IPS-18a (cell line): ENCODE data around the gene CD3G.
A peak's percentile ranks its signal among the peaks of the same experiment; 100 is the strongest.
"Not testable (repeated sequence)": the region's sequence is repeated elsewhere in the genome, so short reads cannot be mapped to it uniquely, and the experiment has no call there.

Source experiments
- H3K27ac ChIP-seq: one replicate; pipeline ENCODE4 v1.5.1; 2013; ENCODE audit warnings: low read length
- H3K27me3 ChIP-seq: one replicate; pipeline ENCODE4 v1.6.1; 2013; ENCODE audit warnings: mild to moderate bottlenecking, low read length; ENCODE audit not compliant: control insufficient read depth, insufficient read depth
- H3K36me3 ChIP-seq: one replicate; pipeline ENCODE4 v1.6.1; 2013; ENCODE audit warnings: low read depth, low read length; ENCODE audit not compliant: control insufficient read depth
- H3K4me1 ChIP-seq: one replicate; pipeline ENCODE4 v1.6.1; 2013; ENCODE audit warnings: low read depth, low read length; ENCODE audit not compliant: control insufficient read depth
- H3K4me3 ChIP-seq: one replicate; pipeline ENCODE4 v1.5.1; 2013; ENCODE audit warnings: low read length
- H3K9ac ChIP-seq: one replicate; pipeline ENCODE4 v1.6.1; 2013; ENCODE audit warnings: mild to moderate bottlenecking, low read length, moderate library complexity
- H3K9me3 ChIP-seq: one replicate; pipeline ENCODE4 v1.6.1; 2013; ENCODE audit warnings: low read depth, low read length; ENCODE audit not compliant: control insufficient read depth

CD3G gene

DNA sequence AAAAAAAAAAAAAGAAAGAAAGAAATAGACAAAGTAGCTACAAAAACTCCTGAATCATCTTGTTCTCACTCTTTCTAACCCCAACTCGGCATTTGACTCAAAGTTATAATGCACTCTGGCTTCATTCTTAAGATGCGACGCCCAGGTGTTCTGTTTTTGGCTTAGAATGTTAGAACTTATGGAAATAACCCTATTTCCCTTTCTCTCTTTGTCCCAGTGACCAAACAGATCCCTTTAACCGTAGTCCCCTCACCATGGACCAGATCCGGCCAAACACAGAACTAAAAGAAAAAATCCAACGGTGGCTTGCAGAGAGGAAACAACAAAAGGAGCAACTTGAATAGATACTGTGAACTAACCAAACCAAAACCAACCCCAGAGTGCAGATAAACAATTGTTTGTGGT lies 52.0 kb downstream of the CD3G start:
- H3K27me3 ChIP-seq = no peaks in the 10 kb centered on the region
- no peak overlapping the region for H3K27ac ChIP-seq
- H3K4me3 ChIP-seq = no peak overlapping the region
- peaks cover 39% of the 10 kb centered on the region for H3K36me3 ChIP-seq
- no peaks in the 10 kb centered on the region for H3K9me3 ChIP-seq
- no peaks in the 10 kb centered on the region for H3K4me1 ChIP-seq
- no peak overlapping the region for H3K9ac ChIP-seq

DNA sequence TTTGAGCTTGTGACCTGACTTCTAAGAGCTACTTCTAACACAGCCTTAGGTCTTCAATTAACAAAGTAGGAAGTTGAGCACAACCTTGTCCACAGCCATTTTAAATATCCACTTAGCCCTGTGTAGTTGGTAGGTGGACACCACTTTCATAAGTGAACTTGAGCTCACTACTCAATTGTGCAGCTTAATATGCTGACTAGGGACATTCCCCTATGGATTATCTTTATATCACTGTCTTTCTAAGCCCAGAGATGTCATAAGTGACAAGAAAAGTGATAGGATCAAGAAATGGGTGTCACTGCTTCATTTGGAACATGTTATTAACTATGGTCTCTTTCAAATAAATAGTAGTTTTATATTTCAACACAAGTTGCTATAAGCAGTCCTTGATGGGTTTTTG lies 53.3 kb downstream of the CD3G start:
- Histone ChIP-seq H3K27ac (no peak overlapping the region), H3K36me3 (peaks cover 33% of the 10 kb centered on the region), H3K27me3 (no peaks in the 10 kb centered on the region), H3K4me3 (no peak overlapping the region), H3K9ac (no peak overlapping the region), H3K4me1 (no peaks in the 10 kb centered on the region), H3K9me3 (no peaks in the 10 kb centered on the region)

DNA sequence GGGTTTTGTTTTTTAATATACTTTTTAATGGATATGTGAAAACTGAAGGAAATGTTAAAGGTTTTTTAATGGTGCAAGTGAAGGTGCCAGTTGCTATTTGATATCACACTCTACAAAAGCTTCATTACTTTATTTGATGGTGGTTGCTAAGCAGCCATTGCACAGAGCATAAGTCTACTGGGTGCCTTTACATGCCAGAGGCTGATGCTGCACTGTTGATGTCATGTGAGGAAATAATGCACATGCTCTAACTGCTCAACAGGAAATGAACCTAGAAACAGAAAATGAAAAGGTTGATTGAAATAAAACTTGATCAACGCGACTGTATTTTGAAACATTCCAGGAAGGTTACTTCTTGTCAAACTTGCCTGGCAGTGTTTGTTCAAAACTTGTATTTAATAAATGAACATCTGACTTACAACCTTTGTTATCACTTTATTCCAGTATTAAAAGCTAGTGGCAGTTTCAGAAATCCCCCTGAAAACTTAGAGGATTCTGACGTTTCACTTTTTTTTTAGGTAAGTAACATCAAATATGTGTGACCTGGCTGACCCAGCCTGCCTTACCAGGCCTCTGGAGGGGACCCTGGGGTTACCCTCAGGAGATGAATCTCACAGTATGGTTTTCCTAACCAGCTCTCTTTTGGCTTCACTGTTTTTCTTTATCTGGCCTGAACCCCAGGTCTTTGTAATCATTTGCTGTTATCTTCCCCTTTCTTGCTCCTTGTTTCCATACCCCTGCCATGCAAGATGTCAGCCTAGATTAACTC lies 54.8 kb downstream of the CD3G start:
- no peak overlapping the region for H3K4me3 ChIP-seq
- H3K9ac ChIP-seq = no peak overlapping the region
- no peaks in the 10 kb centered on the region for H3K9me3 ChIP-seq
- no peak overlapping the region for H3K27ac ChIP-seq
- no peaks in the 10 kb centered on the region for H3K4me1 ChIP-seq
- no peaks in the 10 kb centered on the region for H3K27me3 ChIP-seq
- H3K36me3 ChIP-seq = peaks cover 21% of the 10 kb centered on the region

DNA sequence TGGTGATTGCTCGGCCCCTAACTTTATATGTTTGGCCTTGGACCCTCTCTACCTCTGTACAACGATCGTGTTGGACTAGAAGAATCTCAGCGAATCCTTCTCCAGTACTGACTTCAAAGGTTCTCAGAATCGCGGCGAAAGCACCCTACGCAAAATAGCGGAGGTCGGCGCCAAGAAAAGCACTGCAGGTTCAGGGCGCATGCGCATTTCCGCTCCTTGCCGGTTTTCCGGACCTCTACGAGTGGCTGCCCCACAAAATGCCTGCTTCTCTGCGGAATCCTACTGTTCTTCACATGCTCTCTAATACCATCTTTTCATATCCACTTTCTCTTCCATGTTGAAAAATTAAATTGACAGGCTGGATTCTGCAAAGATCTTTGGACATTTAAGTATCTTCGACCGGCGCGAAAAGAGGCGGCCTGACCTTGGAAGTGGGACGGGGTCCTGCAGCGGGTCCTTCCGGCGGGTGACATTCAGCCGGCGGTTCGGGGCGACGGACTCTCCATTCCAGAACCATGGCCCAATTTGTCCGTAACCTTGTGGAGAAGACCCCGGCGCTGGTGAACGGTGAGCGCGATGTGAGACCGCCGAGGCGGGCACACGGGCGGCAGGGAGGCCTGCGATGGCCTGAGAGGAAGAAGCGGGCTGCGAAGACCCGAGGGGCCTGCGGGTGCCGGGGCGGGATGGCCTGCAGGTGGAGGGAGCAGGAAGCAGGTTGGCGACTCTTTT lies 57.2 kb downstream of the CD3G start, which contains the start of gene ATP5MG:
Gene ATP5MG, plus strand, starts transcription at position 456 of the 729 bp plus-strand sequence. Its CDS starts 60 bp downstream, at position 516.
- Histone ChIP-seq H3K4me1 (no peaks in the 10 kb centered on the region), H3K9me3 (no peaks in the 10 kb centered on the region), H3K9ac (peak within 1 kb of the TSS; percentile 96), H3K27me3 (no peaks in the 10 kb centered on the region), H3K4me3 (peak within 1 kb of the TSS; percentile 98), H3K36me3 (peaks cover 28% of the 10 kb centered on the region), H3K27ac (peak within 1 kb of the TSS; percentile 100)

DNA sequence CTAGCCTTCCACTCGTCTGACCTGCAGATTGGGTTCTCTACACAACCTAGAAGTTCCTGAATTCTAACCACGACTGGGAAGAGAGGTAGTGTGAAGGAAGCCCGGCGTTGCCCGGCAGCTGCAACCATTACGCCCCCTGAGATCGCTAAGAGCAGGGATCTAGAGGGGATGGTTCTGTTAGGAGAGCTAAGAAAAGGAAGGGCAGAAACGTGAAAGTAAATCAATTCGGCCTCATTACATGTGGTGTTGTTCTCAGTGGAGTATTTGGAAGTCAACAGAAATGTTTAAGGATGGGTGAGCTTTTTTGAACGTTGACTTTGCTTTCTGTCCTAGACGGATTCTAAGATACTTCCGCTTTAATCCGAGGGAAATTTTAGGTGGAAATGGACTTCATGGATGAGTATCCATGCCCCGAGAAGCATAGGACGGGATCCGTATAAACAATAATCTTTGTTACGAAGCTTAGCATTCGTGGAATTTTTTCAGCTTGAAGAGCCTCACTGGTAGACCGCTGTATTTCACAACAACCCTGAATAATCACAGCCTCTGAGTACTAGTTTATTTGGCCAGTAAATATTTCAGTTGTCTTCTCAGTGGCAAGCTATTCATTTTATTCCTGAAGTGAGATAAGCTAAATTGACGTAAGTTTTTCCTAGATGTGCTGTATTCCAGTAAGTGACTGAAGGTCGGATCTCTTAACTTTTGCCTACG lies 57.9 kb downstream of the CD3G start:
- Histone ChIP-seq H3K9me3 (no peaks in the 10 kb centered on the region), H3K27me3 (no peaks in the 10 kb centered on the region), H3K4me3 (peak overlapping the region; percentile 98), H3K9ac (peak overlapping the region; percentile 96), H3K36me3 (peaks cover 30% of the 10 kb centered on the region), H3K4me1 (no peaks in the 10 kb centered on the region), H3K27ac (peak overlapping the region; percentile 100)

DNA sequence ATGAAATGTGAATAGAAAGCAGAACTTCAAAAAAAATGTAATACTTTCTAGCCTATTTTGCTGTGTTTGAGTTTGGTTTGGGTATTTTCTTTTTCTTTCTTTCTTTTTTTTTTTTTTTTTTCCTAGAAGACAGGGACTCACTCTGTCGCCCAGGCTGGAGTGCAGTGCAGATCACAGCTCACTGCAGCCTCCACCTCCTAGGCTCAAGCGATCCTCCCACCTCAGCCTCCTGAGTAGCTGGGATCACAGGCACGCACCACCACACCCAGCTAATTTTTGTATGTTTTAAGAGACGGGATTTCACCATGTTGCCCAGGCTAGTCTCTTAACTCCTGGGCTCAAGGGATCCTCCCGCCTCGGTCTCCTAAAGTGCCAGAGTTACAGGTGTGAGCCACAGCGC lies 58.5 kb downstream of the CD3G start:
- not testable (repeated sequence) for H3K4me1 ChIP-seq, H3K9me3 ChIP-seq, H3K27me3 ChIP-seq, H3K27ac ChIP-seq
- Histone ChIP-seq H3K36me3 (peaks cover 31% of the 10 kb centered on the region), H3K4me3 (peak overlapping the region; percentile 98), H3K9ac (peak overlapping the region; percentile 96)
